A673 (cell line): ENCODE results near the gene NF1. TPM values are rescaled to one million over a fixed set of nuclear protein-coding genes. Genes with fewer than 3 reads are reported as not detected.

Source experiments
- BruUV-seq: library from RNA; stranded (reverse); fragments of 400-500 nt; replicated peaks from 2 replicates; lab custom pipeline; 2021; lab: Mats Ljungman, UMichigan
- CTCF ChIA-PET: fragments of 300-600 bp; sonication (Branson Sonifier 250); formaldehyde crosslinking; loops from one replicate; lab custom pipeline; 2022; ENCODE audit warnings: antibody characterized with exemption; lab: Charles Lee
- POLR2A ChIA-PET: fragments of 300-600 bp; sonication (Branson Sonifier 250); formaldehyde crosslinking; loops from one replicate; lab custom pipeline; 2022; ENCODE audit warnings: antibody characterized with exemption; ENCODE audit not compliant: low non-redundant PET; lab: Charles Lee
- DNase-seq: peaks from one replicate; pipeline ENCODE4 v3.0.0-alpha.2; 2015; ENCODE audit warnings: low spot score
- H3K27ac ChIP-seq: fragments of 200-600 bp; sonication (generic); 2 replicates; pipeline ENCODE4 v1.5.1; 2016; ENCODE audit warnings: mixed run types, low read depth, mild to moderate bottlenecking, mixed read lengths, antibody characterized with exemption, low read length; ENCODE audit not compliant: poor library complexity, severe bottlenecking
- H3K27me3 ChIP-seq: fragments of 200-600 bp; sonication (generic); replicated peaks from 2 replicates; pipeline ENCODE4 v1.6.1; 2017; ENCODE audit warnings: mixed run types, low read depth, mild to moderate bottlenecking, mixed read lengths, antibody characterized with exemption, low read length; ENCODE audit not compliant: insufficient read depth, poor library complexity
- H3K36me3 ChIP-seq: fragments of 200-600 bp; sonication (generic); 2 replicates; pipeline ENCODE4 v1.6.1; 2016; ENCODE audit warnings: mixed run types, mild to moderate bottlenecking, mixed read lengths, antibody characterized with exemption, low read length; ENCODE audit not compliant: insufficient read depth, poor library complexity, severe bottlenecking
- H3K4me1 ChIP-seq: fragments of 200-600 bp; sonication (generic); 2 replicates; pipeline ENCODE4 v1.6.1; 2017; ENCODE audit warnings: mixed run types, mild to moderate bottlenecking, mixed read lengths, antibody characterized with exemption, low read length; ENCODE audit not compliant: insufficient read depth, poor library complexity, severe bottlenecking
- H3K4me3 ChIP-seq: fragments of 200-600 bp; sonication (generic); 2 replicates; pipeline ENCODE4 v1.5.1; 2016; ENCODE audit warnings: low read depth, mixed run types, mild to moderate bottlenecking, mixed read lengths, low read length; ENCODE audit not compliant: poor library complexity, severe bottlenecking
- H3K9me3 ChIP-seq: fragments of 200-600 bp; sonication (generic); 2 replicates; pipeline ENCODE4 v1.6.1; 2016; ENCODE audit warnings: mixed run types, low read depth, mild to moderate bottlenecking, mixed read lengths, antibody characterized with exemption, low read length; ENCODE audit not compliant: poor library complexity, severe bottlenecking
- EZH2 ChIP-seq: fragments of 200-600 bp; sonication (generic); IDR thresholded peaks from 2 replicates; pipeline ENCODE4 v1.6.1; 2017; ENCODE audit warnings: borderline replicate concordance, low read depth, mild to moderate bottlenecking, mixed read lengths, antibody characterized with exemption, low read length; ENCODE audit not compliant: poor library complexity, severe bottlenecking
- intact Hi-C: fragments of 100-400 bp; cut with micrococcal nuclease; formaldehyde crosslinking; loops from one replicate; pipeline ENCODE4 v1.10.0; 2022; ENCODE audit not compliant: unreplicated experiment
- total RNA-seq: library from RNA; stranded (reverse); gene quantifications from 2 replicates; pipeline ENCODE4 v1.2.3, GENCODE V29; 2021
- TF ChIP-seq, protein P1 (sequence below): fragments of 300-800, 200-600 bp; sonication (generic); conservative IDR thresholded peaks from 2 replicates; pipeline ENCODE4 v1.5.1; 2017; ENCODE audit warnings: low read depth, mild to moderate bottlenecking, antibody characterized with exemption, low read length, moderate library complexity, mixed read lengths

The NF1 gene
- total RNA-seq, 1 experiment from 2014 or later = 32.1 TPM

DNA sequence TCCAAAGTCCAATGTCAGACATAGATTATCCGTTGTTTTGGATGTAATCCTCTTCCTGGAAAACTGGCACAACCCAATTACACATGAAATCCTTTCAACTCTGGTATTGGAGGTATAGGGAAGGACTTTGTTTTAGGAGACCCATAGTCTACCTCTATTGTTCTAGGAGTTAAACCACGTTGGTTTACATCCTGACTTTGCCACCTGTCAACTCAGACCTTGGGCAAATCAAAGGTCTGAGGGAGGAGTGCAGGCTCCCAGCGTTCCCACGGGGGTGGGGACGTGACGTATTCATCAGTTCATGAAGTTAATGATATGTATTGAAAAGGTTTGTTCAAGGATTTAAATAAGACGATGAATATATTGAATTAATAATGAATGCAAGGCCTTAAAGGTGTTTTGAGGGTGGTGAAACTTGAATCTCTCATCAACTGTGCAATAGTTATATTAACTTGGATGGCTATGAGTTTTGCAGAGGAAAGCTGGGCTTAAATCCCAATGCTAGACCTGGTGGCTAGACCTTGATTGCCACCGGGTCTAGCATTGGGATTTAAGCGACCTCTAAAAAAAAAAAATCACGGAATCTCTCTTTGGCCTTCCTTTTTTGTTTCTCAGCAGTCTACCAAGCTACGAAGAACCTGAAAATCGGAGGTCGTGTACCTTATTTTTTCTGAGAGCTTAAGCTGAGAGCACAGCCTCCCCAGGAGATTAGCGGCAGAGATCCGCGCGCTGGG is 744 bp upstream of the NF1 start:
- no peaks in the 10 kb centered on the region for H3K27me3 ChIP-seq
- no peaks in the 10 kb centered on the region for H3K36me3 ChIP-seq
- peak overlapping the region; percentile 76 for H3K27ac ChIP-seq
- TSS peak; percentile 69 for BruUV-seq
- ChIA-PET POLR2A (no interaction called here), CTCF (no interaction called here)
- H3K4me1 ChIP-seq = no peaks in the 10 kb centered on the region
- no peak for DNase-seq
- H3K9me3 ChIP-seq = no peaks in the 10 kb centered on the region
- TF ChIP-seq, protein P1, sequence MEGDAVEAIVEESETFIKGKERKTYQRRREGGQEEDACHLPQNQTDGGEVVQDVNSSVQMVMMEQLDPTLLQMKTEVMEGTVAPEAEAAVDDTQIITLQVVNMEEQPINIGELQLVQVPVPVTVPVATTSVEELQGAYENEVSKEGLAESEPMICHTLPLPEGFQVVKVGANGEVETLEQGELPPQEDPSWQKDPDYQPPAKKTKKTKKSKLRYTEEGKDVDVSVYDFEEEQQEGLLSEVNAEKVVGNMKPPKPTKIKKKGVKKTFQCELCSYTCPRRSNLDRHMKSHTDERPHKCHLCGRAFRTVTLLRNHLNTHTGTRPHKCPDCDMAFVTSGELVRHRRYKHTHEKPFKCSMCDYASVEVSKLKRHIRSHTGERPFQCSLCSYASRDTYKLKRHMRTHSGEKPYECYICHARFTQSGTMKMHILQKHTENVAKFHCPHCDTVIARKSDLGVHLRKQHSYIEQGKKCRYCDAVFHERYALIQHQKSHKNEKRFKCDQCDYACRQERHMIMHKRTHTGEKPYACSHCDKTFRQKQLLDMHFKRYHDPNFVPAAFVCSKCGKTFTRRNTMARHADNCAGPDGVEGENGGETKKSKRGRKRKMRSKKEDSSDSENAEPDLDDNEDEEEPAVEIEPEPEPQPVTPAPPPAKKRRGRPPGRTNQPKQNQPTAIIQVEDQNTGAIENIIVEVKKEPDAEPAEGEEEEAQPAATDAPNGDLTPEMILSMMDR = no peak
- no peak for TF ChIP-seq EZH2
- peak overlapping the region; percentile 90 for H3K4me3 ChIP-seq
- intact Hi-C loops = no loop called here

DNA sequence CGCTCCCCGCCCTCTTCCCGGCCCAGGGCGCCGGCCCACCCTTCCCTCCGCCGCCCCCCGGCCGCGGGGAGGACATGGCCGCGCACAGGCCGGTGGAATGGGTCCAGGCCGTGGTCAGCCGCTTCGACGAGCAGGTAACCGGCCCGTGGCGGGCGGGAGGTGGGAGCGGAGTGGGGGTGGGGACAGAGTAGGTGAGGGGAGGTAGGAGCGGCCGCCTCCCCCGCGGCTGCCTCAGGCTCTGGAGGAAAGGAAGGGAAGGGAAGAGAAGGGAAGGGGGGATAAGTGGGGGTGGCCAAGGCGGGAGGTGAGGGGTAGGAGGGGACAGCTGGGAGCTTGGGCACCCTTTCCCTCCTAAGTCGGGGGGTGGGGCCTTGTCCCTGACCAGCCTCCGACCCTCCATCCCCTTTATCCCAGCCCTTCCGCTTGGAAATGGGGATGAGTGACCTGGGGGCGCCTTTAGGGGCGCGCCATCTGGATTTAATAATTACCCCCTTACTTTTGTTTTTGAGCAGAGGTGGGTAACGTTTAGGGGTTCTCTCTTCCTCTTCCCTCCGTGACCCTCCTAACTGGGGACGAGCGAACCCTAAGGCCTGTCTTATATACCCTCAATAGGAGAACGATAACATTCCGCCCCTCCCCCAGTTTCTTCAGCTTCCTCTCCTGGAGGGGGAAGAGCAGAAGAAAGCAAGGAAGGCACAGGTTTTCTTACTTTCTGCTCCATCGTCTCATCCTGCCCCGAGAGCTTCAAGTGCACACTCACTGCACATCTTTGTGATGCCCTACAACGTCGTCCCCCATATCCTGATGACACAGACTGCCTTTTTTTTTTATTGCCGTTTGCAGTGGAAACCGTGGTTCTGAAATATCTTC is 694 bp downstream of the NF1 start:
- no peaks in the 10 kb centered on the region for H3K9me3 ChIP-seq
- no peaks in the 10 kb centered on the region for H3K27me3 ChIP-seq
- H3K4me3 ChIP-seq = peak overlapping the region; percentile 90
- CTCF ChIA-PET = interaction anchor here (0.5 to 0.7 kb wide), 2 partner anchors 119 to 251 kb away, joined by 5 read pairs; no protein-coding TSS in a partner anchor
- no TSS peak for BruUV-seq
- intact Hi-C loops = no loop called here
- no peaks in the 10 kb centered on the region for H3K4me1 ChIP-seq
- H3K36me3 ChIP-seq = no peaks in the 10 kb centered on the region
- peak; percentile 11 for DNase-seq
- H3K27ac ChIP-seq = peak overlapping the region; percentile 89
- POLR2A ChIA-PET = interaction anchor here (0.6 kb wide), 1 partner anchor 486 kb away, joined by 21 read pairs; no protein-coding TSS in a partner anchor
- TF ChIP-seq EZH2 = no peak
- TF ChIP-seq, protein P1 = no peak

DNA sequence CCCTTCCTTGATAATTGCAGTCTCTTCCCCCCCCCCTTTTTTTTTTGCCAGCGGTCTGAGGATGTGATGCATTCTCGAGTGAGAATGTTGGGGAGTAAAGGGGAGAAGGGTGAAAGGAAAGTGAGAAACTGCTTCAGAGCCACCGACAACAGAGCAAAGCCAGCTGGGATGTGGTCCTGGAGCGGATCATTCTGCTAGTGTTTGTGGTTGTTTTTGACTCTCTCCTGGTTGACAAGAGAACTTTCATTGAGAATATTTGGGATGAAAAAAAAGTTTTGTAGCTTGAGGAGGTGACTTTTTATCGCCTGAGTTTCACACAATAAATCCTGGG is 1.3 kb downstream of the NF1 start:
- Histone ChIP-seq H3K4me1 (no peaks in the 10 kb centered on the region), H3K27ac (peak overlapping the region; percentile 89), H3K4me3 (peak overlapping the region; percentile 90), H3K36me3 (no peaks in the 10 kb centered on the region), H3K27me3 (no peaks in the 10 kb centered on the region), H3K9me3 (no peaks in the 10 kb centered on the region)
- ChIA-PET POLR2A (interaction anchor here (0.6 kb wide), 1 partner anchor 486 kb away, joined by 21 read pairs; no protein-coding TSS in a partner anchor), CTCF (interaction anchor here (0.5 kb wide), 1 partner anchor 251 kb away, joined by 5 read pairs; no protein-coding TSS in a partner anchor)
- TF ChIP-seq EZH2 = no peak
- no peak for DNase-seq
- intact Hi-C loops = no loop called here
- BruUV-seq = no TSS peak
